Measurements from ENCODE around the gene SLC7A8. TPM values are rescaled to one million over a fixed set of nuclear protein-coding genes. Genes with fewer than 3 reads are reported as not detected.

Gene SLC7A8
- total RNA-seq, 1 experiment from 2014 or later: 3.8 TPM

GRCh38 chr14:23118506-23119362, 64.7 kb downstream of the SLC7A8 start, which contains the start of gene CEBPE:
CEBPE (minus strand) TSS chr14:23119255; CDS start chr14:23119091, 164 bp downstream.
- intact Hi-C loops (cut with micrococcal nuclease): no loop called here

GRCh38 chr14:23117371-23118020, 66.0 kb downstream of the SLC7A8 start:
- Histone ChIP-seq H3K27me3 (ENCODE audit: low read length) (no peaks in the 10 kb centered on the region), H3K4me2 (ENCODE audit: low read length) (no peak overlapping the region), H2AFZ (ENCODE audit: low read length) (no peak overlapping the region), H3K9ac (ENCODE audit: low read length) (no peak overlapping the region), H3K79me2 (ENCODE audit: low read length) (no peaks in the 10 kb centered on the region), H3K27ac (ENCODE audit: low read length) (no peak overlapping the region), H3K4me3 (ENCODE audit: low read length) (no peak overlapping the region), H3K36me3 (ENCODE audit: low read depth, low read length) (no peaks in the 10 kb centered on the region), H3K4me1 (ENCODE audit: insufficient read depth, low read length) (peaks cover 35% of the 10 kb centered on the region), H3K9me3 (ENCODE audit: low read length) (no peaks in the 10 kb centered on the region), H3F3A (ENCODE audit: low read length, unreplicated experiment) (no peaks in the 10 kb centered on the region), H4K20me1 (ENCODE audit: low read length) (no peaks in the 10 kb centered on the region), H3K9me2 (replicated peaks; ENCODE audit: low read length) (no peaks in the 10 kb centered on the region)
- BruUV-seq (replicated peaks): no TSS peak
- ATAC-seq (no peak), DNase-seq (no peak)
- ChIA-PET POLR2A (ENCODE audit: unreplicated experiment) (no interaction called here), CTCF (no interaction called here)
- intact Hi-C loops (cut with micrococcal nuclease): no loop called here
- TF ChIP-seq CTCF (conservative IDR thresholded peaks at IDR 0.05; ENCODE audit: low read depth, low read length) (no peak), EZH2phosphoT487 (IDR thresholded peaks at IDR 0.05; ENCODE audit: borderline replicate concordance, low read length) (no peak)

More at GRCh38 chr14:23118506-23119362, 64.7 kb downstream of the SLC7A8 start, which contains the start of gene CEBPE:
- H3K79me2 ChIP-seq (ENCODE audit: low read length): no peaks in the 10 kb centered on the region
- peaks cover 35% of the 10 kb centered on the region for H3K4me1 ChIP-seq (ENCODE audit: insufficient read depth, low read length)
- no peak within 1 kb of the TSS for H3K27ac ChIP-seq (ENCODE audit: low read length)
- no peak for TF ChIP-seq EZH2 (IDR thresholded peaks at IDR 0.05; ENCODE audit: low read length, unreplicated experiment)
- no peak for TF ChIP-seq EZH2phosphoT487 (IDR thresholded peaks at IDR 0.05; ENCODE audit: borderline replicate concordance, low read length)
- no peak for TF ChIP-seq CTCF (conservative IDR thresholded peaks at IDR 0.05; ENCODE audit: low read depth, low read length)
- H2AFZ ChIP-seq (ENCODE audit: low read length): no peak within 1 kb of the TSS
- H3F3A ChIP-seq (ENCODE audit: low read length, unreplicated experiment): no peaks in the 10 kb centered on the region
- H4K20me1 ChIP-seq (ENCODE audit: low read length): no peaks in the 10 kb centered on the region
- BruUV-seq (replicated peaks): no TSS peak
- ChIA-PET CTCF (no interaction called here), POLR2A (ENCODE audit: unreplicated experiment) (no interaction called here)
- no peak within 1 kb of the TSS for H3K4me3 ChIP-seq (ENCODE audit: low read length)
- H3K9me3 ChIP-seq (ENCODE audit: low read length): no peaks in the 10 kb centered on the region
- H3K9ac ChIP-seq (ENCODE audit: low read length): no peak within 1 kb of the TSS
- no peaks in the 10 kb centered on the region for H3K27me3 ChIP-seq (ENCODE audit: low read length)
- no peaks in the 10 kb centered on the region for H3K9me2 ChIP-seq (replicated peaks; ENCODE audit: low read length)
- no peak for DNase-seq
- H3K36me3 ChIP-seq (ENCODE audit: low read depth, low read length): no peaks in the 10 kb centered on the region
- no peak for ATAC-seq
- no peak within 1 kb of the TSS for H3K4me2 ChIP-seq (ENCODE audit: low read length)

GRCh38 chr14:23115918-23116317, 67.5 kb downstream of the SLC7A8 start:
- intact Hi-C loops (cut with micrococcal nuclease): no loop called here
- no peaks in the 10 kb centered on the region for H3K9me2 ChIP-seq (replicated peaks; ENCODE audit: low read length)
- no peak overlapping the region; the same call in 1 of the 2 replicates for H3K4me2 ChIP-seq (ENCODE audit: low read length)
- no TSS peak for BruUV-seq (replicated peaks)
- POLR2A ChIA-PET (ENCODE audit: unreplicated experiment): no interaction called here
- CTCF ChIA-PET: no interaction called here
- DNase-seq (no peak), ATAC-seq (no peak)
- H3K4me3 ChIP-seq (ENCODE audit: low read length): no peak overlapping the region
- H3K27ac ChIP-seq (ENCODE audit: low read length): peak overlapping the region; percentile 22; the same call in 1 of the 2 replicates
- peaks cover 14% of the 10 kb centered on the region for H3K27me3 ChIP-seq (ENCODE audit: low read length)
- H3K79me2 ChIP-seq (ENCODE audit: low read length): no peaks in the 10 kb centered on the region
- no peaks in the 10 kb centered on the region for H3K36me3 ChIP-seq (ENCODE audit: low read depth, low read length)
- H2AFZ ChIP-seq (ENCODE audit: low read length): no peak overlapping the region
- no peaks in the 10 kb centered on the region for H3K9me3 ChIP-seq (ENCODE audit: low read length)
- H3K9ac ChIP-seq (ENCODE audit: low read length): no peak overlapping the region
- H3F3A ChIP-seq (ENCODE audit: low read length, unreplicated experiment): no peaks in the 10 kb centered on the region
- peaks cover 24% of the 10 kb centered on the region for H3K4me1 ChIP-seq (ENCODE audit: insufficient read depth, low read length)
- no peaks in the 10 kb centered on the region for H4K20me1 ChIP-seq (ENCODE audit: low read length)
- no peak for TF ChIP-seq EZH2phosphoT487 (IDR thresholded peaks at IDR 0.05; ENCODE audit: borderline replicate concordance, low read length)
- no peak for TF ChIP-seq EZH2 (IDR thresholded peaks at IDR 0.05; ENCODE audit: low read length, unreplicated experiment)
- no peak for TF ChIP-seq CTCF (conservative IDR thresholded peaks at IDR 0.05; ENCODE audit: low read depth, low read length)

Measured in PC-3 (cell line).